ENCODE data around the gene STX7.

STX7 gene

DNA sequence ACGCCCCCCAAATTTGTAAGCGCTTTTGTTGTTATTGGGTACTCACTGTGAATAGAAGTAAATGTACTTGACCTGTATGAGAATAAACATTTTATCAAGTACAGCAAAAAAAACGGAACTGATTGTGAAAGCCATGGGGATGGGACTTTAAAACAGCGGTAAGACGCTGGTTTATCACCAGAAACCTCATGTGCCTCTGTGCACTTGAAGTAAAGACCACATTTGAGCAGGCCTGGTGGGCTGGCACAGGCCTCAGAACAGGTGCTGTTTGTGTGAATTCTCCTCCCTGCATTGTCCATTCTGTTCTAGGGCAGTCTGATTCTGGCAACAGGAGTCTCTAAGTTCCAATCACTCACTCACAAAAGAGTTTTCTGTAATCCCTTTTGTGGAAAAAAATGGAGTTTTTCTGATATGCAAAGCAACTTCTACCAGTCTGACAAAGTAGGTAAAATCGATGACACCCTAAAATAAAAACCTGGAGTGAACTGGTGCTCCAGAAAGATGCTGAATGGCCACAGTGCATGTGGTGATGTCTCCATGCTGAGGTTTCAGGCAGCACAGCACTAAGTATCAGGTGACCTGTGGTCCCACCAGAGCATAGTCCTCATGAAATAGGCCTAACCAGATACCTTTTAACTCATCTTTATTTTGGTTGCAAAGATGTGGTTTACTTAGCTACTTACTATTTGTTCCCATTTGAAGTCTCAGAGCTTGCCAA is 53.9 kb downstream of the STX7 start:
- TF ChIP-seq, protein P1, sequence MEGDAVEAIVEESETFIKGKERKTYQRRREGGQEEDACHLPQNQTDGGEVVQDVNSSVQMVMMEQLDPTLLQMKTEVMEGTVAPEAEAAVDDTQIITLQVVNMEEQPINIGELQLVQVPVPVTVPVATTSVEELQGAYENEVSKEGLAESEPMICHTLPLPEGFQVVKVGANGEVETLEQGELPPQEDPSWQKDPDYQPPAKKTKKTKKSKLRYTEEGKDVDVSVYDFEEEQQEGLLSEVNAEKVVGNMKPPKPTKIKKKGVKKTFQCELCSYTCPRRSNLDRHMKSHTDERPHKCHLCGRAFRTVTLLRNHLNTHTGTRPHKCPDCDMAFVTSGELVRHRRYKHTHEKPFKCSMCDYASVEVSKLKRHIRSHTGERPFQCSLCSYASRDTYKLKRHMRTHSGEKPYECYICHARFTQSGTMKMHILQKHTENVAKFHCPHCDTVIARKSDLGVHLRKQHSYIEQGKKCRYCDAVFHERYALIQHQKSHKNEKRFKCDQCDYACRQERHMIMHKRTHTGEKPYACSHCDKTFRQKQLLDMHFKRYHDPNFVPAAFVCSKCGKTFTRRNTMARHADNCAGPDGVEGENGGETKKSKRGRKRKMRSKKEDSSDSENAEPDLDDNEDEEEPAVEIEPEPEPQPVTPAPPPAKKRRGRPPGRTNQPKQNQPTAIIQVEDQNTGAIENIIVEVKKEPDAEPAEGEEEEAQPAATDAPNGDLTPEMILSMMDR (IDR thresholded peaks at IDR 0.05; ENCODE audit: low read depth, low read length): no peak
- DNase-seq (ENCODE audit: extremely low read depth, low read depth): no peak

DNA sequence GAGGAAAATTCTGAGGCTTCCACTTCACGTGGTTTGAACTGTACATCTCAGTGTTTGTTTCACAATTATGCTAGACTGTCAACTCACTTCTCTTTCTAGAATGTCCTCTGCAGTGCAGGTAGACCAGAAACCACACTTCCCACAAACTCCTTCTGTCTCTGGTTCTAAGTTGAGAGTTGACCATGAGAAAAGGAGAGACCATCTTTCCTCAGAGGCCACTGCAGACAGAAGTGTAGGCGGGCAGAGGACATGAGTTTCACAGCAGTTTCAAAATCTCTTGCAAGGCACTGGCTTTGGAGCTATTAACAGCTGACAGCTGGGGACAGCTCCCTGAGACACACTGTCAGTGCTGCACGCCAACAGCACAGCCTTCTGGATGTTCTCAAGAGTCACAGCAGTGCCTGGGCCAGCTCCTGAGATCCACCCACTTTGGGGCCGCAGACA is 56.2 kb downstream of the STX7 start:
- TF ChIP-seq, protein P1 (IDR thresholded peaks at IDR 0.05; ENCODE audit: low read depth, low read length): no peak
- DNase-seq (ENCODE audit: extremely low read depth, low read depth): no peak

DNA sequence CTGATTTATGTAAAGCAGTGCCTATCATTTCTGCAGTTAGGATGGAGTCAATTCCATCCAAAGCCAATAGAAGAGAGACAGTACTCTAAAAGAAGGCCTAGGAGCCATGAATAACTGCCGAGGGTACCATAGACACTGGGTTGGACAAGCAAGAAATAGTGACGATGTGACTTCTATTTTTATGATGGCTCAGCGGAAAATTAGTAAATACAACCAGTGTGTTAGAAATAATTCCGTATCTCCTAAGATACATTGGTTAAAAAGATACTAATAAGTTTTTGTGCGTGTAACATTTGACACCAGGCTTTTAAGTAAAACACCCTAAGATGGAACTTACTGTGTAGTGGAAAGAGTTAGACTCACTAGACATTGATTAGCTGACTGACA is 66.1 kb downstream of the STX7 start:
- DNase-seq (ENCODE audit: extremely low read depth, low read depth): no peak
- TF ChIP-seq, protein P1 (IDR thresholded peaks at IDR 0.05; ENCODE audit: low read depth, low read length): no peak

- no peak for DNase-seq (ENCODE audit: extremely low read depth, low read depth)
- TF ChIP-seq, protein P1 (IDR thresholded peaks at IDR 0.05; ENCODE audit: low read depth, low read length): no peak
Observed at GRCh38 chr6:132446141-132446854, 66.6 kb downstream of the STX7 start.

DNA sequence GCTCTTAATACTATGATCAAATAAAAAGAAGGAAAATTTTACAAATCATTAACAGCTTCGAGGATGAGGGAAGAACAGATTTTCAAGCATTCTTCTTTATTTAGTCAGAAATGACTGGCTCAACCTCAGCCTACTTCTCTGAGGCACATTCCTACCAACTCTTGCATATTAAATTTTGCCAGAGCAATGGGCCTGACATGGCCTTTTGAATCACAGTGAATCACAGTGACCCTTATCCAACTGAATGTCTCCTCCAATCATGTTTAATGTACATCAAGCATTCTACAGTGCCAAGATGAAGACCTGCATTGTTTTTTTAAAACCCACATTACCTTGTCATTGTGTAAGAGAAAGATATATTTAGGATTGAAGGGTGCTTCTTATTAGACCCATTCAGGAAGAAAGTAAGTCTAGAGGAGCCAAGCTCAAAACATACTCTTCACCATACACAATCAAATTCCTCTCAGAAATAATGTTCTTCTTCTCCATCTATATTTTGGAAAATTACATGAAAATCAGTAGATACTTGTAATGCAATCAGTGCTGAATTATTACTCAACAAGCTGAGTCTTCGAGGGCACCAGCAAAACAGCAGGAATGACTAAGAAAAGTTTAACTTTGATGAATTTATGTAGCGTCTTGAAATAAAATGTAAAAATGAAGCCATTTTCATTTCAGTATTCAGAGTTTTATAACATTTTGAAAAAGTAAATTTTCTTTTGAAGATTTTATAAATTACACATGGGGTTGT is 67.5 kb downstream of the STX7 start:
- TF ChIP-seq, protein P1 (IDR thresholded peaks at IDR 0.05; ENCODE audit: low read depth, low read length): no peak
- DNase-seq (ENCODE audit: extremely low read depth, low read depth): peak; percentile 27

DNA sequence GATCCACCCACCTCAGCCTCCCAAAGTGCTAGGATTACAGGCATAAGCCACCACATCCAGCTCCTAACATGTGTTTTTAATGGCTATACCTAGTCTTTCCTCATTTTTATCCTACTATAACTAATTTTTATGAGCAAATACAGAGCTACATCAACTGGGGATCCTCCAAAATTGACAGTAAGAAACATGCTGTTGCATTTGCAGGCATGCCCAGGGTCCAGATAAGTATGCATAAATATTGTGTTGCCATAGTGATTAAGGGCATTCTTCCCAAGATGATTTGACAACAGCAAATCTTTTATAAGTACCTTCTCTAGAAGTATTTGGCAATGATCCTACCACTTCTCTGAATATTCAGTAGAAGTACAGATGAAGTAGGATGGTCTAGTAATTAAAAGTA is 69.7 kb downstream of the STX7 start:
- DNase-seq (ENCODE audit: extremely low read depth, low read depth): peak; percentile 2

More for the DNA sequence above, 69.7 kb downstream of the STX7 start:
- TF ChIP-seq, protein P1 (IDR thresholded peaks at IDR 0.05; ENCODE audit: low read depth, low read length): no peak
